Thoracic aorta (tissue), 2 donors: ENCODE data around the gene MACROH2A1. TPM values are rescaled to one million over a fixed set of nuclear protein-coding genes. Genes with fewer than 3 reads are reported as not detected.

Experiments
- ATAC-seq: fragments of 150-250 bp; one replicate; pipeline ENCODE4 v1.8.0; 2017; ENCODE audit warnings: low read depth; ENCODE audit not compliant: insufficient number of reproducible peaks, low FRiP score
- DNase-seq: peaks from one replicate; pipeline ENCODE4 v3.0.0-alpha.2; 2020; ENCODE audit warnings: low spot score
- H3K27ac ChIP-seq, 2 donors: fragments of 200-600 bp; sonication (generic); 1 replicate in 1 of 2; 2 replicates in 1 of 2; pipeline ENCODE4 v1.5.1; 2016; ENCODE audit warnings: mild to moderate bottlenecking in 2 of 2, moderate library complexity in 2 of 2
- H3K27me3 ChIP-seq: fragments of 200-600 bp; sonication (generic); replicated peaks from 2 replicates; pipeline ENCODE4 v1.6.0; 2016; ENCODE audit warnings: mild to moderate bottlenecking; ENCODE audit not compliant: insufficient read depth
- H3K36me3 ChIP-seq: fragments of 200-600 bp; sonication (generic); one replicate; pipeline ENCODE4 v1.5.1; 2016
- H3K4me1 ChIP-seq, 2 donors: fragments of 200-600 bp; sonication (generic); 1 replicate in 1 of 2; 2 replicates in 1 of 2; pipeline versions ENCODE4 v1.5.1 to v1.6.0; 2016; ENCODE audit warnings: low read depth in 2 of 2, mild to moderate bottlenecking in 1 of 2; ENCODE audit not compliant: control insufficient read depth in 1 of 2
- H3K4me3 ChIP-seq: fragments of 200-600 bp; sonication (generic); 2 replicates; pipeline ENCODE4 v1.5.1; 2016; ENCODE audit warnings: mild to moderate bottlenecking
- H3K9me3 ChIP-seq: fragments of 200-600 bp; sonication (generic); 2 replicates; pipeline ENCODE4 v1.5.1; 2016
- total RNA-seq, 2 donors: library from RNA; depleted of rRNA; stranded (reverse); fragments of >200 nt; gene quantifications; one replicate each; pipeline versions ENCODE4 v1.1.0 to v1.2.3, GENCODE V29; 2016
- TF ChIP-seq, protein P1 (sequence below): fragments of 200-600 bp; sonication (generic); IDR thresholded peaks from one replicate; pipeline ENCODE4 v1.5.1; 2019; ENCODE audit warnings: antibody characterized with exemption

Gene MACROH2A1
- total RNA-seq, 2 donors from 2014 or later: 153 to 192 TPM

DNA sequence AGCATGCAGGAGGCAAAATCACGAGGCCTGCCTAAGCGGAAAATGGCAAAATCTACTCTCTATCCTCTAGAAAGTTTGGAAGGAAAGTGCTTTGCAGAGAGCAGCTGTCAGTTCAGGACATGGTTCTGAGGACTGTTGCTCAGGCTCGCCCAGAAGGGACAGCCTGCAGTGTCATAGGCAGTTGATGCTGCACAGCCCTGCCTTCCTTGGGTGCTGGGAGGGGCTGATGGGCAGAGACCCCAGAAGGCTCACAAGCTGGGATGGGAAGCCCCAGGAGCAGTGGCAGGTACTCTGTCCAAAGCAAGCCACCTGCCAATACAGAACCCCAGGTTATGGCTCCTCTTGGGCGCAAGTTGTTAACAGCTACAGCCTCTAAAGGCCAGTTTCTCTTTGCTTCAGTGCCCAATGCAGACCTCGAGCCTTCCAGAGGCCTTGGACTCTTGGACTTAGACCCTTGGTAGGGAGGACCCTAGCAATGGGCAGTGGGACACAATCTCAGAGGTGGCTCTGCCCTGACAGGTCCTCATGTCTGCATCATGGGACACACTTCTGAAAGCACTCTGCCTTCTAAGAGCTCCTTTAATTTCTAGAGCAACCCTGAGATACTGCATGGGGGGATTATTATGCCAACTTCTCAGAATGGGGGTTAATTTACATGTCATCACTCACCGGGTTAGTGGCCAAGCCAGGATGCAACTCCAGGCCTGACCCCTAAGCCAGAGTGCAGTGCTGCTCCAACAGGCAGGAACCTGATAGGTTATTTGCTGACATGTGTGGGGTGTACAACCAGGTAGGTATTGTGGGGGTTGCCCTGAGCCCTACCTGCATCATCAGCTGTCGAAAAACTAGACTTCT lies 57.1 kb downstream of the MACROH2A1 start:
- Histone ChIP-seq H3K27ac (no peak overlapping the region), H3K36me3 (peaks cover 74% of the 10 kb centered on the region), H3K4me3 (no peak overlapping the region), H3K27me3 (no peaks in the 10 kb centered on the region), H3K4me1 (no peaks in the 10 kb centered on the region), H3K9me3 (no peaks in the 10 kb centered on the region)
- no peak for DNase-seq
- TF ChIP-seq, protein P1, sequence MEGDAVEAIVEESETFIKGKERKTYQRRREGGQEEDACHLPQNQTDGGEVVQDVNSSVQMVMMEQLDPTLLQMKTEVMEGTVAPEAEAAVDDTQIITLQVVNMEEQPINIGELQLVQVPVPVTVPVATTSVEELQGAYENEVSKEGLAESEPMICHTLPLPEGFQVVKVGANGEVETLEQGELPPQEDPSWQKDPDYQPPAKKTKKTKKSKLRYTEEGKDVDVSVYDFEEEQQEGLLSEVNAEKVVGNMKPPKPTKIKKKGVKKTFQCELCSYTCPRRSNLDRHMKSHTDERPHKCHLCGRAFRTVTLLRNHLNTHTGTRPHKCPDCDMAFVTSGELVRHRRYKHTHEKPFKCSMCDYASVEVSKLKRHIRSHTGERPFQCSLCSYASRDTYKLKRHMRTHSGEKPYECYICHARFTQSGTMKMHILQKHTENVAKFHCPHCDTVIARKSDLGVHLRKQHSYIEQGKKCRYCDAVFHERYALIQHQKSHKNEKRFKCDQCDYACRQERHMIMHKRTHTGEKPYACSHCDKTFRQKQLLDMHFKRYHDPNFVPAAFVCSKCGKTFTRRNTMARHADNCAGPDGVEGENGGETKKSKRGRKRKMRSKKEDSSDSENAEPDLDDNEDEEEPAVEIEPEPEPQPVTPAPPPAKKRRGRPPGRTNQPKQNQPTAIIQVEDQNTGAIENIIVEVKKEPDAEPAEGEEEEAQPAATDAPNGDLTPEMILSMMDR: no peak
- no peak for ATAC-seq

DNA sequence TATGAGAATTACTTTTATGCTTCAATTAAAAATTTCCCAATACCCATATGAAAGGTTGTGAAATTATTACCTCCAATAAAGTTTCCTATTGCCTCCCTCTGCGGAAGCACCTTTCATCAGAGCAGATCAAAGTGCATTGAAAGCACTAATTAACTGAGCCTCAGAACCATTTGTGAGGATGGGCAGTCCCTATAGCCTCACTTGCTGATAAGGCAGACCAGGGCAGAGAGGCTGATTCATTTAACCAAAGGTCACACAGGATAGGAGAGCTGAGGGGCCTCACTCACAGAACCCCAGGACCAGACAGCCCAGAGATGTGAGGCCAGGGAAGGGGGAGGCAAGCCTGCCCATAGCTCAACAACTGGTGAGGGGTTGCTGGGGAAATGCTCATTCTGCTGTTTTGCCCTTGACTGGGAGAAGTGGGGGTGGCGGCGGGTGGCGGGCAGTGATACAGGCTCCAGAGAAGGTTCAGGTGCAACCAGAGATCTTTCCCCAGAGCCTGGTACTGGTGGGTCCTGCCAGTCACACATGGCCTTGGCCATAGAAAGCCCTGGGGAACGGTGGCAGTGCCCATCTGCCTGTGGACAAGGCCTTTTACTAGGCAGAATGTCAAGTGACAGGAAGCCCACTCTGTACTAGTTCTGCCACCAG lies 57.9 kb downstream of the MACROH2A1 start:
- H3K4me3 ChIP-seq: no peak overlapping the region
- H3K27ac ChIP-seq: no peak overlapping the region
- no peaks in the 10 kb centered on the region for H3K27me3 ChIP-seq
- ATAC-seq (no peak), DNase-seq (no peak)
- peaks cover 80% of the 10 kb centered on the region for H3K36me3 ChIP-seq
- H3K9me3 ChIP-seq: no peaks in the 10 kb centered on the region
- TF ChIP-seq, protein P1: no peak
- H3K4me1 ChIP-seq: no peaks in the 10 kb centered on the region

DNA sequence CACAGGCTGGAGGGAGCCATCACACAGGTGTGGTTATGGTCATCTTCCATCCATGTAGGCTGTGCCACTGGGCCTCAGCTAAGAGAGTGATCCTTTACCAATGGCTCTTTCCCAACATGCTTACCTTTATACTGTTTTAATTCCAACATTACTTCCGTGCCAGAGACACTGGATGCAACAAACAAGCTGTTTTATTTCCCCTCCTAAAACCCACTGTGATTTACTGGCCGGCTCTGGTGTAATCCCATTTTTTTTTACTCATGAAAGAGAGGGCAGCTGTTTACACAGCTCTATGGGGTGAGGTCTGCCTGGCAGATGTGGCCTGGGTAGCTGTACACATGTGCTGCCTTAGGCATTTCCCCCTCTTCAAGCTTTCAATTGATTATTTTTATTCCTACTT lies 58.5 kb downstream of the MACROH2A1 start:
- Histone ChIP-seq H3K4me1 (no peaks in the 10 kb centered on the region), H3K9me3 (no peaks in the 10 kb centered on the region), H3K27me3 (no peaks in the 10 kb centered on the region), H3K36me3 (peaks cover 82% of the 10 kb centered on the region), H3K4me3 (no peak overlapping the region), H3K27ac (no peak overlapping the region)
- ATAC-seq (no peak), DNase-seq (no peak)
- TF ChIP-seq, protein P1: no peak

DNA sequence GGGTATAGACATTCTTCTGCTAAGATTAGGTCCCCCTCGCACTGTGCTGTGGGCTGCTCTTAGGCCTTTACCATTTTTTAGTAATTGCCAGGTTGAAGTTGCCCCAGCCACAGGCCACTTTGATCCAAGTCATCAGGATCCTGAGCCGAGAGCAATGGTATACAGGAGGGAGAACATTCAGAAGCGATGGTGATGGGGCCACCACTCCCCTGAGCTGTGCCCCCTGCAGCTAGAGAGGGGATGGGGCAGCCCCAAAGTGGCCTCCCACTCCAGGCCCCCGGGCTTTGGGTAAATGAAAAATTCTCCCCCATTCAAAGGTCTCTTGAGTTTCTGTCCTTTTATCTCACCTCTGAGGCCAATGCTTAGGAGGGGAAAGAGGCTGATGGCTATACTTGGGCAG lies 59.4 kb downstream of the MACROH2A1 start:
- Histone ChIP-seq H3K9me3 (no peaks in the 10 kb centered on the region), H3K27ac (no peak overlapping the region), H3K36me3 (peaks cover 74% of the 10 kb centered on the region), H3K4me3 (no peak overlapping the region), H3K27me3 (no peaks in the 10 kb centered on the region), H3K4me1 (no peaks in the 10 kb centered on the region)
- DNase-seq (no peak), ATAC-seq (no peak)
- TF ChIP-seq, protein P1: no peak

DNA sequence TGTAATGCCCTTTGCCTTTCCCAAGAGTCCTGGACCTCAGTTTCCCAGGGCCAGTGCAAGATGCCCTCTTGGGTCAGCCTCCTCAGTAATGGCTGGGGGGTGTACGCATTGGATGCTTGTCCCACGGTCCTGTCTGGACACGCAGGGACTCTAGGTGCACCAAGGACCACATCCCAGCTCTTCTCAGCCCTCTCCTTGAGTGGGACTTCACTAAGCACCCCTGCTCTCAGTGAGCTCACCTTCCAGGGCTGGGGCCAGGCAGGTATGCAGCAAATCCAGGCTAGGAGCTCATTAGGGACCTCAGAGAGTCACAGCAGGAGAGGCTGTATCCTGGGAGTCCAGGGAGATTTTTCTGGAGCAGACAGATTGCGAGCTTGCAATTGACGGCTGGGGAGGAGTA lies 59.8 kb downstream of the MACROH2A1 start:
- Histone ChIP-seq H3K36me3 (peaks cover 70% of the 10 kb centered on the region), H3K4me1 (no peaks in the 10 kb centered on the region)
- DNase-seq: no peak

More for the DNA sequence above, 59.8 kb downstream of the MACROH2A1 start:
- Histone ChIP-seq H3K27me3 (no peaks in the 10 kb centered on the region), H3K4me3 (no peak overlapping the region), H3K27ac (no peak overlapping the region), H3K9me3 (no peaks in the 10 kb centered on the region)
- no peak for ATAC-seq
- TF ChIP-seq, protein P1: no peak
